OCI-LY3 (cell line): ENCODE data around the gene RHOB.
"Not testable (repeated sequence)": the region's sequence is repeated elsewhere in the genome, so short reads cannot be mapped to it uniquely, and the experiment has no call there.

ENCODE experiments used
- H2AFZ ChIP-seq: fragments of 200-600, 300-600 bp; shearing (Covaris generic); 2 replicates; pipeline ENCODE4 v1.6.0; 2014; ENCODE audit warnings: antibody characterized with exemption, low read depth, low read length
- H3K27ac ChIP-seq: fragments of 200-600, 300-600 bp; sonication (generic); 2 replicates; pipeline ENCODE4 v1.5.1; 2014; ENCODE audit warnings: mild to moderate bottlenecking, low read length, moderate library complexity, mixed read lengths
- H3K27me3 ChIP-seq: fragments of 200-600, 300-600 bp; sonication (generic); 2 replicates; pipeline ENCODE4 v1.6.1; 2014; ENCODE audit warnings: low read depth, low read length, mixed read lengths
- H3K36me3 ChIP-seq: fragments of 200-600, 300-600 bp; sonication (generic); replicated peaks from 2 replicates; pipeline ENCODE3; 2014; ENCODE audit warnings: low read depth, low read length, mixed read lengths
- H3K4me1 ChIP-seq: fragments of 300-600, 200-600 bp; sonication (generic); 2 replicates; pipeline ENCODE4 v1.6.1; 2014; ENCODE audit warnings: low read length, mixed read lengths
- H3K4me2 ChIP-seq: fragments of 200-600, 300-600 bp; sonication (generic); 2 replicates; pipeline ENCODE4 v1.6.1; 2014; ENCODE audit warnings: low read length, mixed read lengths
- H3K4me3 ChIP-seq: fragments of 300-600, 200-600 bp; sonication (generic); 2 replicates; pipeline ENCODE4 v1.5.1; 2014; ENCODE audit warnings: antibody characterized with exemption, mild to moderate bottlenecking, low read length, moderate library complexity
- H3K79me2 ChIP-seq: fragments of 300-600, 200-600 bp; shearing (Covaris generic); 2 replicates; pipeline ENCODE4 v1.6.1; 2014; ENCODE audit warnings: mild to moderate bottlenecking, low read length, mixed read lengths
- H3K9ac ChIP-seq: fragments of 300-600, 200-600 bp; shearing (Covaris generic); 2 replicates; pipeline ENCODE4 v1.6.0; 2014; ENCODE audit warnings: mild to moderate bottlenecking, low read length, moderate library complexity
- H3K9me3 ChIP-seq: fragments of 200-600, 300-600 bp; shearing (Covaris generic); 2 replicates; pipeline ENCODE4 v1.6.1; 2014; ENCODE audit warnings: low read length, mixed read lengths; ENCODE audit not compliant: insufficient read depth
- H4K20me1 ChIP-seq: fragments of 200-600, 300-600 bp; sonication (generic); 2 replicates; pipeline ENCODE4 v1.6.1; 2016; ENCODE audit warnings: low read length, mixed read lengths; ENCODE audit not compliant: insufficient read depth
- CTCF ChIP-seq: fragments of 200-600, 300-600 bp; sonication (generic); IDR thresholded peaks from 2 replicates; pipeline ENCODE4 v1.5.1; 2014; ENCODE audit warnings: antibody characterized with exemption, low read length, low read depth
- EZH2phosphoT487 ChIP-seq: fragments of 200-600 bp; shearing (Covaris generic); IDR thresholded peaks from 2 replicates; pipeline ENCODE4 v1.6.1; 2018; ENCODE audit warnings: antibody characterized with exemption, mixed run types, low read depth

RHOB gene

DNA sequence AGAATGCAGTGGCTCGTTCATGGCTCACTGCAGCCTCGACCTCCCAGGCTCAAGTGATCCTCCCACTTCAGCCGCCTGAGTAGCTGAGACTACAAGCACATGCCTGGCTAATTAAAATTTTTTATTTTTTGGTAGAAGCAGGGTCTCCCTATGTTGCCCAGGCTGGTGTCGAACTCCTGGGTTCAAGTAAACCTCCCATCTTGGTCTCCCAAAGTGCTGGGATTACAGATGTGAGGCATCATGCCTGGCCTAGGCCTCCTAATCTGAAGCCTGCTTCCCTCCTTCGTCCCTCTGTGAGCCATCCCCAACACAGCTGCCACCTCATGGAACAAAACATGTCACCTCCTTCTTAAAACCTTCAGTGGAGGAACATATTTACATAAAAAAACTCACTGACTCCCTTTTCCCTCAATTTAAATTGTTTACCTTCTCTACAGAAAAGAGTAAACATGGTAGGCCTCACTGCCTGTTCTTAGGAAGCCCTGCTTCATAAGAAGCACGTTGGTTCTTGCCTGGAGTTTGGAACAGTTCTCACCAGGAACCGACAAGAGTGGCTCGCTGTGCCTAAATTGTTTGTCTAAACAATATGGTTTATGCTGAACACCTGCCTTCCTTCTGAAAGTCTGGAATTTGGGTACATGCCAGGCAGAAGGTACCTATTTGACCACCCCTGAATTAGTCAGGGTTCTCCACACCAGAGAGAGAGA, 12.1 kb upstream of the RHOB start:
- no peak overlapping the region for H3K27ac ChIP-seq

GRCh38 chr2:20435456-20435855, 11.4 kb upstream of the RHOB start:
- not testable (repeated sequence) for H4K20me1 ChIP-seq, H2AFZ ChIP-seq, H3K27ac ChIP-seq, H3K4me1 ChIP-seq, H3K9ac ChIP-seq, H3K4me2 ChIP-seq, H3K4me3 ChIP-seq, H3K36me3 ChIP-seq, H3K79me2 ChIP-seq, H3K9me3 ChIP-seq
- peaks cover 33% of the 10 kb centered on the region for H3K27me3 ChIP-seq

More for the DNA sequence above, 12.1 kb upstream of the RHOB start:
- H3K9me3 ChIP-seq: no peaks in the 10 kb centered on the region
- H3K27me3 ChIP-seq: peaks cover 33% of the 10 kb centered on the region
- no peaks in the 10 kb centered on the region for H3K79me2 ChIP-seq
- H3K4me2 ChIP-seq: no peak overlapping the region
- no peaks in the 10 kb centered on the region for H4K20me1 ChIP-seq
- H3K4me1 ChIP-seq: peaks cover 13% of the 10 kb centered on the region
- no peak overlapping the region for H3K4me3 ChIP-seq
- TF ChIP-seq CTCF (no peak), EZH2phosphoT487 (no peak)
- H2AFZ ChIP-seq: no peak overlapping the region
- H3K36me3 ChIP-seq: no peaks in the 10 kb centered on the region
- H3K9ac ChIP-seq: no peak overlapping the region

- no peaks in the 10 kb centered on the region for H3K9me3 ChIP-seq
- H3K36me3 ChIP-seq: no peaks in the 10 kb centered on the region
- H3K4me2 ChIP-seq: no peak overlapping the region
Observed at GRCh38 chr2:20436716-20437470, 10.0 kb upstream of the RHOB start.

DNA sequence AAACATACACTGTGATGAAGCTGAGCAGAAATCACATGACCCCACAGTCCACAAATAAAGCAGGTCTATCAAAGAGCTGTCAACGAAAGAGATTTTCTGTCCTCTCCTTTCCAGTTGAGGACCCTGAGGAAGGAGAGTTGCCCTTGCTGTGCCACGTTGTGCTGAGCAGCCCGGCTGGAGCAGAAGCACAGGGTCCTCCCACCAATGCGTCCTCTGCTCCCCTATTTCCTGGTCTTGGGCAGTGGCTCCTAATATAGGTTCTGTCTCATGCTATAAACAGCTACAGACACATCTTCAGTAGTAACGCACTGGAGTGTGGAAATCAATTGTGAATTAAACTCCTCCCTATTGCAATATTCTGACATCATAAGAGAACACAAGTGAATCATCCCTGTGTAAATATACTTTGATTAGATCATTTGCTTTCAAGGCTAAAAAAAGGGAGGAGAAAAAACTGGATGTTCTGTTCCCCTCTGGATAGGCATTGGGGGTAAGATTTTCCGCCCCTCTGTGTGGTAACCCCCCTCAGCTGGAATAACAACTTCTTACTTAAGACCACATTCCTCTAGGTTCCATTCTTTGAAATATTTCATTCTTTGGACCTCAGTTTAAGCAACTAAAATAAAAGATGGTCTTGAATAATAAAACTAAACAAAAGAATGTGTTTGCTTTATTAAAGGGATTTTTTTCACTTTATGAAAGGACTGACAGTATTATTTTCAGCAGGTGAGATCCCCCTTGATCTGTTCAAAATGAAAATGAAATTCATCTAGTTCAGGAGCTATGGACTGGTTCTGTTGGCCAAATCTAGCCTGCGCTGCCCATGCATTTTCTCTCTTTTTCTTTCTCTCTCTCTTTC, 8.3 kb upstream of the RHOB start:
- Histone ChIP-seq H3K9me3 (no peaks in the 10 kb centered on the region), H3K79me2 (no peaks in the 10 kb centered on the region), H3K4me3 (no peak overlapping the region), H4K20me1 (no peaks in the 10 kb centered on the region), H3K27me3 (peaks cover 34% of the 10 kb centered on the region), H3K9ac (no peak overlapping the region), H3K36me3 (no peaks in the 10 kb centered on the region), H3K4me2 (no peak overlapping the region), H2AFZ (no peak overlapping the region), H3K4me1 (no peaks in the 10 kb centered on the region), H3K27ac (no peak overlapping the region)
- no peak for TF ChIP-seq CTCF
- TF ChIP-seq EZH2phosphoT487: no peak

More at GRCh38 chr2:20436716-20437470, 10.0 kb upstream of the RHOB start:
- TF ChIP-seq CTCF (no peak), EZH2phosphoT487 (no peak)
- no peaks in the 10 kb centered on the region for H3K79me2 ChIP-seq
- H4K20me1 ChIP-seq: no peaks in the 10 kb centered on the region
- no peaks in the 10 kb centered on the region for H3K4me1 ChIP-seq
- H3K4me3 ChIP-seq: no peak overlapping the region
- no peak overlapping the region for H2AFZ ChIP-seq
- H3K27me3 ChIP-seq: peaks cover 33% of the 10 kb centered on the region
- H3K27ac ChIP-seq: no peak overlapping the region
- no peak overlapping the region for H3K9ac ChIP-seq
